SKM-1 treated with dmso at 0.1 percent for 144 hours (cell line): ENCODE measurements around the gene HSPA4.
"Not testable (repeated sequence)": the region's sequence is repeated elsewhere in the genome, so short reads cannot be mapped to it uniquely, and the experiment has no call there.

ENCODE experiments used
- DNase-seq: peaks from one replicate; lab custom pipeline; 2025; ENCODE audit not compliant: unreplicated experiment; lab: John Stamatoyannopoulos, UW

Gene HSPA4

DNA sequence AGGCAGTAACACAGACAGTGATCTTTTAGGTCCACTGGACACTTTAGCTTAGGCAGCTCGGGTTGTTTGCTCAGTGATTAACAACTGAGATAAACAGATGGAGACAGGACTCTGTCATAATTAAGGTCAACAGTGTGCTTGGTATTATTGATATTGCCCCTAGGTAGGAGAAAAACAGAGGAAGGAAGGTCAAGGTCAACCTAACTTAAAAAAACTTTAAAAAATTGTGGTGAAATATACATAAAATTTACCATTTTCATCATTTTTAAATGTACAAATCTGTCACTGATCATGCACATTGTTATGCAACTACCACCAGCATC, 2.1 kb upstream of the HSPA4 start:
- DNase-seq, result no peak

DNA sequence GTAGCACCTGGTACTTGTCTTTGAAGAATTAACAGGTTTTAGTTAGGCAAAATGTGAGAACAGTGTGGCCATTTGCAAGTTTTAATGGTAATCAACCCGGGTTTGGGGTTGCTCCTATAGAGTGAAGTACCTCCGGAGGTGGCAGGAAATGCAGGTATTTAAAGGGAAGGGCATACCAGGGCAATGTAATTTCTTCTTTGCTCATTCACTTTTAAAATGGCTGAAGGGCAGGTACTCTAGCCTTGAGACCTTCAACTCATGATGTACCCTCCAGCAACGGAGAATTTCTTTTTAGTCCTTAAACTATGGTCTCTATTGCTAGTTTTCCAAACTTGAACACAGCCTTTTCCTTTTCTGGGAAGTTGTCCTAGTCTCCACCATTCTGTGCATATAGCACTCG, 1.3 kb upstream of the HSPA4 start:
- no peak for DNase-seq

GRCh38 chr5:133051061-133051541, 712 bp upstream of the HSPA4 start:
- peak; percentile 21 for DNase-seq

- DNase-seq, result peak; percentile 70
These were observed 733 bp downstream of the HSPA4 start for GRCh38 chr5:133052317-133053175.

DNA sequence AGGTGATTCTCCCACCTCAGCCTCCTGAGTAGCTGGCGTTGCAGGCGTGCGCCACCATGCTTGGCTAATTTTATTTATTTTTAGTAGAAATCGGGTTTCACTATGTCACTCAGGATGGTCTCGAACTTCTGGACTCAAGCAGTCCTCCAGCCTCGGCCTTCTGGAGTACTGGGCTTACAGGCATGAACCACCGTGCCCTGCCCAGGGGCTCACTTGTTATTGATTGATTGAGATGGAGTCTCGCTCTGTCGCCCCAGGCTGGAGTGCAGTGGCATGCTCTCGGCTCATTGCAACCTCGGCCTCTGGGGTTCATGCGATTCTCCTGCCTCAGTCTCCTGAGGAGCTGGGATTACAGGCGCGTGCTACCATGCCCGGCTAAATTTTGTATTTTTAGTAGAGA, 1.6 kb downstream of the HSPA4 start:
- DNase-seq, result no peak

GRCh38 chr5:133054697-133055471, 3.1 kb downstream of the HSPA4 start:
- no peak for DNase-seq

DNA sequence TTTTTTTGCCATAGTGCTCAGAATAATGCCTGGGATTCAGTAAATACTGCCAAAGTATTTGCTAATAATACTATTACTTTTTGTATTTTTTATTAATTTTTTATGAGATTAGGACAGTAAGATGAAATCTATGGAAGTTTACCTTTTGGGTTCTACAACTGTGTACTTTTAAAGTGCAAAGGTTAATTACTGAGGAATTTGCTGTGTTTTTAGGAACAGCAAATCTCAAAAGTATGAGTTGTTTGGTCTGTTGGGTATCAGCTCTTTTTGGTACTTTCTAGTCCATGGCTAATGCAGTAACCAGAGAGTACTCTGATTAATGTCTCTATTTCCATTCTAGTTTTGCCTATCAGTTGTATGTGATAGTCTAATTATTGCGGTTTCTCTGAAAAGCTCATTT, 5.1 kb downstream of the HSPA4 start:
- DNase-seq, result no peak

- DNase-seq, result no peak
These were observed 7.8 kb downstream of the HSPA4 start for GRCh38 chr5:133059621-133060020.

GRCh38 chr5:133062276-133062675, 10.5 kb downstream of the HSPA4 start:
- no peak for DNase-seq

- DNase-seq, result no peak
These were observed 12.2 kb downstream of the HSPA4 start for GRCh38 chr5:133063965-133064364.

GRCh38 chr5:133065471-133065870, 13.7 kb downstream of the HSPA4 start:
- DNase-seq, result no peak

DNA sequence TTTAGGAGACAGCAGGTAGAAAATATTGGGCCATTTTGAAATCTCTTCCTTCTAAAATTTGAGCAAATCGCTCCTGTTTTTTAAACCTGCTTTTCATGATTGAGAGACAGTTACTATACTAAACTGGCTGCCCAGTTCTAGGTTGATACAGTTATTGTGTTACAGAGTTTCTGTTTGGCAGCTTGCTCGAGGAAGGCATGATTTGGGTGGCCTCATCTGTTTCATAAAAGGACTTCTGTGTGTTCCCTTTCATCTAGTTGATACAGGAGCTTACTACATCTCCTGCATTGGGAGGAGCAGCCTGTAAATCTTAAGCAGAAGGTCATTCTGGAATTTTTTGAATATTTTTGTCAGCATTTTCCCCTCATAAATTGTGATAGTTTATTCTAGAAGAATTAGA, 14.2 kb downstream of the HSPA4 start:
- DNase-seq, result no peak

GRCh38 chr5:133072021-133072420, 20.2 kb downstream of the HSPA4 start:
- no peak for DNase-seq

DNA sequence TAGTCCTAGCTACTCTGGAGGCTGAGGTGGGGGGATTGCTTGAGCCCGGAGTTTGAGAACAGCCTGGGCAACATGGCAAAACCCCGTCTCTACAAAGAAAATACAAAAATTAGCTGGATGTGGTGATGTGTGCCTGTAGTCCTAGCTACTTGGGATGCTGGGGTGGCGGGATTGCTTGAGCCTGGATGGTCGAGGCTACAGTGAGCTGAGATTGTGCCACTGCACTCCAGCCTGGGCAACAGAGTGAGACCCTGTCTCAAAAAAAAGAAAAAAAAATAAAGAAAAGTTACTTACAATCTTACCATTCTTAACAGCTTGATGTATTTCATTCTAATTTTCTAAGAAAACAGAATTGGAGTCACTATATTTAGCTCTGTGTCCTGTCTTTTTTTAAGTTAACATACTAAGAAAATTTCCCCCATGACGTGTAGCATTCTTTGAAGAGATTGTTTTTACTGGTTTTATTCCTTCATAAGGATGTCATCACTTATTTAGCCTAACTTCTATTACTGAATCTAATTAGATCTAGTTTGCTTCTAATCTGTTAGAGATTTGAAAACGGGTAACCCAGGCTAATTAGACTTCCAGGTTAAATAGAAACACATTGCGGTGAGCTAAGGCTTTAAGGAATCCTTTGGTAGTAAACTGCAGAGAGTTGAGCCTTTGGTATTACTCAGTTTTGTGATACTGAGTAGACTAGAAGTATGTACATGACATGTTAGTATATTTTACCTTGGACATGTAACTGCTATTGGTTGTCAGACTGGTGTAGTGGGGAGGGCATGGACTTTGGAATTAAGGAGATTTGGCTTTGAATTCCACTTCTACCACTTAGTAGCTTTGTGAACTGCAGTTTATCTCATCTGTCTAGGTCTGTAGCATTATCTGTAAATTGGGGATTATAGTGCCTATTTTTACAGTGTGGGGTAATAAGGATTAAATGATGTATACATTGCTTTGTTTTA, 24.0 kb downstream of the HSPA4 start:
- no peak for DNase-seq

DNA sequence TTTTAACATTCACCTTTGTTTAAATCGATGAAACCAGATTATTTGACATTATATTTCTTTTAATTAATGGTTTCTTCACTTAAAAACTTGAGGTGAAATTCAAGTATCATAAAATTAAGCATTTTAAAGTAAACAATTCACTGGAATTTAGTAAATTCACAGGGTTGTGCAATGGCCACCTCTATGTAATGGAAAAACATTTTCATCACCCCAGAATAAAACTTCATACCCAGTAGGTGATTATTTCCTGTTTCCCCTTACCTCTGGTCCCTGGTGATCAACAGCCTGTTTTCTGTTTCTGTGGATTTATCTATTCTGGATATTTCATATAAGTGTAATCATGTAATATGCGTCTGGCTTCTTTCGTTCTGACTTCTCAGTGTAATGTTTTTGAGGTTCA, 27.2 kb downstream of the HSPA4 start:
- DNase-seq, result no peak

GRCh38 chr5:133081036-133081435, 29.2 kb downstream of the HSPA4 start:
- no peak for DNase-seq

GRCh38 chr5:133081703-133082102, 29.9 kb downstream of the HSPA4 start:
- DNase-seq, result no peak

GRCh38 chr5:133082128-133082527, 30.3 kb downstream of the HSPA4 start:
- DNase-seq, result no peak

GRCh38 chr5:133083901-133084300, 32.1 kb downstream of the HSPA4 start:
- no peak for DNase-seq

- DNase-seq, result not testable (repeated sequence)
These were observed 33.4 kb downstream of the HSPA4 start for GRCh38 chr5:133085171-133085570.

DNA sequence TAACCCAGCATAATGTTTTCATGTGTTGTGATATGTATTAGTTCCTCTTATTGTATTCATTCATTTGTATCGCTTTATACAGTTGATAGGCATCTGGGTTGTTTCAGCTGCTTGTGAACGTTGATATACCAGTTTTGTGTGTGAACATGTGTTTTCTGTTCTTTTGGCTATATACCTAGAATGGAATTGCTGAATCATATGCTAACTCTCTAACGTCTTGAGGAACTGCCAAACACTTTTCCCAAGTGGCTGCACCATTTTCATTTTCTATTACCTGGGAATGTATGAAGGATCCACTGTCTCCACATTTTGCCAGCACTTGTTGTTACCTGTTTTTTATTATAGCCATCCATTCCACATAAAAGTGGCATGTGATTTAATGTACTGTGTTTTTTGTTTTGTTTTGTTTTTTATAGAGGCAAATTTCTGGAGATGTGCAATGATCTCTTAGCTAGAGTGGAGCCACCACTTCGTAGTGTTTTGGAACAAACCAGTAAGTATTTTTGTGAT, 34.6 kb downstream of the HSPA4 start:
- no peak for DNase-seq
